A549 (cell line): ENCODE measurements around the gene SMIM20. TPM values are rescaled to one million over a fixed set of nuclear protein-coding genes. Genes with fewer than 3 reads are reported as not detected.

ENCODE experiments used
- ATAC-seq, 2 experiments: fragments of 200-7000 bp in 1 of 2; fragments of >200 bp in 1 of 2; cut with Nextera tagmentation in 1 of 2; cut with Tn5 transposase in 1 of 2; 3 replicates each; pipeline versions ENCODE4 v1.8.0 to v1.9.1; 2018 to 2020; ENCODE audit warnings: mild to moderate bottlenecking in 1 of 2, moderate library complexity in 1 of 2
- CTCF ChIA-PET: fragments of 300-600 bp; sonication (Branson Sonifier 250); formaldehyde crosslinking; extraction: SDS; loops from one replicate; lab custom pipeline; 2021; ENCODE audit warnings: antibody characterized with exemption, inconsistent platforms; lab: Yijun Ruan, JAX
- POLR2A ChIA-PET: fragments of 350-600 bp; formaldehyde crosslinking; extraction: SDS; loops from one replicate; lab custom pipeline; 2021; ENCODE audit warnings: antibody characterized with exemption, inconsistent platforms; lab: Yijun Ruan, JAX
- DNase-seq, 2 experiments: peaks; one replicate each; pipeline versions ENCODE4 v3.0.0 to v3.0.0-alpha.2; 2011 to 2016; ENCODE audit warnings: low read depth in 1 of 2, low spot score in 1 of 2
- FAIRE-seq: peaks from 2 replicates; lab custom pipeline; 2011; peaks lifted over from hg19 to GRCh38; lab: Jason Lieb, UNC
- H3K27ac ChIP-seq, 2 experiments: fragments of >200 bp; sonication (Bioruptor Twin); formaldehyde crosslinking; 3 replicates each; pipeline ENCODE4 v1.5.1; 2016 to 2017
- H3K4me1 ChIP-seq: fragments of >200 bp; sonication (Bioruptor Twin); formaldehyde crosslinking; 3 replicates; pipeline ENCODE4 v1.6.1; 2016
- H3K4me2 ChIP-seq: fragments of >200 bp; sonication (Bioruptor Twin); formaldehyde crosslinking; 3 replicates; pipeline ENCODE4 v1.6.1; 2016
- H3K4me3 ChIP-seq: fragments of >200 bp; sonication (Bioruptor Twin); formaldehyde crosslinking; 3 replicates; pipeline ENCODE4 v1.5.1; 2016
- H3K9me3 ChIP-seq: fragments of >200 bp; sonication (Bioruptor Twin); formaldehyde crosslinking; 3 replicates; pipeline ENCODE4 v1.6.1; 2016
- CBX2 ChIP-seq: fragments of 200-600 bp; sonication (generic); IDR thresholded peaks from 2 replicates; pipeline ENCODE4 v1.6.1; 2016; ENCODE audit warnings: low read depth, mild to moderate bottlenecking, borderline replicate concordance
- CEBPB ChIP-seq, 2 experiments: fragments of >200 bp in 1 of 2; sonication (Bioruptor Twin) in 1 of 2; formaldehyde crosslinking in 1 of 2; IDR thresholded peaks; 2 replicates each; pipeline ENCODE4 v1.6.1; 2012 to 2016
- CHD2 ChIP-seq: fragments of 150-350 bp; IDR thresholded peaks from 2 replicates; pipeline ENCODE4 v1.6.1; 2014; ENCODE audit warnings: low read length; ENCODE audit not compliant: partially characterized antibody
- EP300 ChIP-seq, 2 experiments: fragments of >200 bp; sonication (Bioruptor Twin); formaldehyde crosslinking; IDR thresholded peaks; 2 replicates in 1 of 2; 3 replicates in 1 of 2; pipeline ENCODE4 v1.6.1; 2016 to 2017
- ESRRA ChIP-seq: fragments of 150-350 bp; IDR thresholded peaks from 2 replicates; pipeline ENCODE4 v1.6.1; 2014; ENCODE audit warnings: mild to moderate bottlenecking, low read length, borderline replicate concordance
- FOSL2 ChIP-seq, 2 experiments: fragments of 450-650 bp in 1 of 2; fragments of >200 bp in 1 of 2; sonication (Bioruptor Twin) in 1 of 2; formaldehyde crosslinking; IDR thresholded peaks; 2 replicates each; pipeline versions ENCODE4 v1.5.0 to v1.6.1; 2016 to 2020; ENCODE audit warnings: mild to moderate bottlenecking in 1 of 2, moderate library complexity in 1 of 2
- FOXS1 ChIP-seq: fragments of 250-450 bp; sonication (Bioruptor Pico); IDR thresholded peaks from 2 replicates; pipeline ENCODE4 v1.5.0; 2020; ENCODE audit warnings: mild to moderate bottlenecking, moderate library complexity
- GATA3 ChIP-seq: IDR thresholded peaks from 2 replicates; pipeline ENCODE4 v1.6.1; 2012; ENCODE audit warnings: borderline replicate concordance
- HEYL ChIP-seq: fragments of 250-450 bp; sonication (Bioruptor Pico); IDR thresholded peaks from 2 replicates; pipeline ENCODE4 v1.8.0; 2021; ENCODE audit warnings: mild to moderate bottlenecking, moderate library complexity
- HOXA7 ChIP-seq: fragments of 250-450 bp; sonication (Bioruptor Pico); IDR thresholded peaks from 2 replicates; pipeline ENCODE4 v1.5.0; 2020; ENCODE audit warnings: mild to moderate bottlenecking, moderate library complexity
- HOXB13 ChIP-seq: fragments of 250-450 bp; sonication (Bioruptor Pico); IDR thresholded peaks from 2 replicates; pipeline ENCODE4 v1.5.0; 2020; ENCODE audit warnings: low read depth, mild to moderate bottlenecking, moderate library complexity
- HOXB5 ChIP-seq: fragments of 250-450 bp; sonication (Bioruptor Pico); IDR thresholded peaks from 2 replicates; pipeline ENCODE4 v1.5.0; 2020; ENCODE audit warnings: mild to moderate bottlenecking, moderate library complexity
- MAZ ChIP-seq: fragments of 150-350 bp; IDR thresholded peaks from 2 replicates; pipeline ENCODE4 v1.6.1; 2014; ENCODE audit warnings: antibody characterized with exemption, low read depth, low read length, borderline replicate concordance
- POLR2A ChIP-seq: IDR thresholded peaks from 2 replicates; pipeline ENCODE4 v1.6.1; 2012; ENCODE audit warnings: mild to moderate bottlenecking, low read length
- RARB ChIP-seq: fragments of 250-450 bp; sonication (Bioruptor Pico); IDR thresholded peaks from 2 replicates; pipeline ENCODE4 v1.8.0; 2021; ENCODE audit warnings: mild to moderate bottlenecking, moderate library complexity
- SREBF2 ChIP-seq: fragments of 450-650 bp; IDR thresholded peaks from 2 replicates; pipeline ENCODE4 v1.6.1; 2014; ENCODE audit warnings: mild to moderate bottlenecking, moderate library complexity
- TP53 ChIP-seq: fragments of 250-450 bp; sonication (Bioruptor Pico); IDR thresholded peaks from 2 replicates; pipeline ENCODE4 v1.5.0; 2021; ENCODE audit warnings: mild to moderate bottlenecking, moderate library complexity
- ZC3H11A ChIP-seq: fragments of 450-650 bp; IDR thresholded peaks from 2 replicates; pipeline ENCODE4 v1.6.1; 2014; ENCODE audit warnings: antibody characterized with exemption, mild to moderate bottlenecking
- ZNF302 ChIP-seq: fragments of 250-450 bp; sonication (Bioruptor Pico); IDR thresholded peaks from 2 replicates; pipeline ENCODE4 v1.9.0; 2021; ENCODE audit warnings: inconsistent platforms, mild to moderate bottlenecking, moderate library complexity
- ZSCAN20 ChIP-seq: fragments of 250-450 bp; sonication (Bioruptor Pico); IDR thresholded peaks from 2 replicates; pipeline ENCODE4 v1.8.0; 2022; ENCODE audit warnings: mild to moderate bottlenecking, moderate library complexity
- WGBS: methylation state at CpG from one replicate; pipeline ENCODE4 v1.1.6; 2017; ENCODE audit errors: missing lambda C conversion rate; 5-methylcytosine and 5-hydroxymethylcytosine counted together
- polyA plus RNA-seq, 4 experiments: library from polyadenylated mRNA; depleted of rRNA in 3 of 4; stranded (reverse); fragments of >200 nt; fragmentation: RNase III in 1 of 4; extraction: RNeasy Plus Mini Kit Qiagen cat#74134 plus additional on column Dnase treatment in 1 of 4; gene quantifications; 2 replicates in 3 of 4; 3 replicates in 1 of 4; pipeline ENCODE4 v1.2.3, GENCODE V29; 2011 to 2017
- TF ChIP-seq, protein P1 (sequence below): fragments of 450-650 bp; IDR thresholded peaks from 2 replicates; pipeline ENCODE4 v1.6.1; 2014; ENCODE audit warnings: antibody characterized with exemption
- TF ChIP-seq, protein P2 (sequence below): fragments of 150-350 bp; IDR thresholded peaks from 2 replicates; pipeline ENCODE4 v1.6.1; 2014; ENCODE audit warnings: low read depth, mild to moderate bottlenecking, low read length
- TF ChIP-seq, protein P3 (sequence below): fragments of 250-450 bp; sonication (Bioruptor Pico); IDR thresholded peaks from 2 replicates; pipeline ENCODE4 v1.5.0; 2020; ENCODE audit warnings: low read depth, mild to moderate bottlenecking, moderate library complexity
- TF ChIP-seq, protein P4 (sequence below): IDR thresholded peaks from 2 replicates; pipeline ENCODE4 v1.6.1; 2012

The SMIM20 gene
- polyA plus RNA-seq, 2 of the 4 experiments (the other 2 are of a cell fraction), result 32.9 to 50.5 TPM

DNA sequence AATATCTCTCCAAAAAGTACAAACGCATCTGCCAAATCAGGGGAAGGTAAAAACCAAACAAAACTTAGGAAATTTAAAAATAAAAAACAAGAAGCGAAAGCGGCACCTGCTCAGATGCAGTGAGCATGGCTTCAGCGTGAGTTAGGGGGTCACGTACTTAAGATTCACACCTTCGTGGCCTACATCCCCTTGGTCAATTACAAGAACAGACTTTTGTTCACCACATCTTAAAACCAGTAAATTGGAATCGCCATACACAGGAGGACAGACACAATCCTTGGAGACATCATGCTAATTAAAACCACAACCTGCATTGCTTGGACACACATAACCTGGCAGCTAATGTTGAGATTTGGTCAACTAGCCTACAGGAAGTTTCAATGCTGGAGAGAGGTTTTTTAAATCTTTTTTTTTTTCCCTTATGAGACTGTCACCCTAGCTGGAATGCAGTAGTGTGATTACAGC is 38.7 kb upstream of the SMIM20 start:
- POLR2A ChIA-PET, result no interaction called here
- CTCF ChIA-PET, result no interaction called here
- DNase-seq (no peak), ATAC-seq (no peak), FAIRE-seq (no peak)
- H3K4me1 ChIP-seq, result no peaks in the 10 kb centered on the region
- no peak overlapping the region for H3K4me3 ChIP-seq
- 84% methylated on average over 7 of the region's 7 CpGs for WGBS
- no peaks in the 10 kb centered on the region for H3K9me3 ChIP-seq
- H3K27ac ChIP-seq, result no peak overlapping the region
- TF ChIP-seq, protein P1, sequence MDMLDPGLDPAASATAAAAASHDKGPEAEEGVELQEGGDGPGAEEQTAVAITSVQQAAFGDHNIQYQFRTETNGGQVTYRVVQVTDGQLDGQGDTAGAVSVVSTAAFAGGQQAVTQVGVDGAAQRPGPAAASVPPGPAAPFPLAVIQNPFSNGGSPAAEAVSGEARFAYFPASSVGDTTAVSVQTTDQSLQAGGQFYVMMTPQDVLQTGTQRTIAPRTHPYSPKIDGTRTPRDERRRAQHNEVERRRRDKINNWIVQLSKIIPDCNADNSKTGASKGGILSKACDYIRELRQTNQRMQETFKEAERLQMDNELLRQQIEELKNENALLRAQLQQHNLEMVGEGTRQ, result no peak
- TF ChIP-seq TP53 (CRISPR knock-in tag), result no peak
- no peak for TF ChIP-seq ESRRA
- TF ChIP-seq ZSCAN20, result no peak
- TF ChIP-seq HOXB13 (CRISPR knock-in tag), result no peak
- TF ChIP-seq SREBF2, result no peak
- TF ChIP-seq EP300 (IDR thresholded peaks at IDR 0.05), result no peak
- no peak for TF ChIP-seq MAZ
- TF ChIP-seq ZNF302 (CRISPR knock-in tag), result no peak
- TF ChIP-seq FOSL2 (IDR thresholded peaks at IDR 0.05), result no peak
- TF ChIP-seq FOSL2 (CRISPR knock-in tag; IDR thresholded peaks at IDR 0.05), result no peak
- TF ChIP-seq HOXB5 (CRISPR knock-in tag), result no peak
- no peak for TF ChIP-seq FOXS1 (CRISPR knock-in tag)
- TF ChIP-seq CEBPB (IDR thresholded peaks at IDR 0.05), result no peak
- no peak for TF ChIP-seq HOXA7 (CRISPR knock-in tag)
- no peak for TF ChIP-seq POLR2A
- no peak for TF ChIP-seq RARB (CRISPR knock-in tag)
- no peak for TF ChIP-seq GATA3
- TF ChIP-seq ZC3H11A, result no peak
- TF ChIP-seq HEYL (CRISPR knock-in tag), result no peak
- no peak for TF ChIP-seq CHD2
- no peak overlapping the region for H3K4me2 ChIP-seq

DNA sequence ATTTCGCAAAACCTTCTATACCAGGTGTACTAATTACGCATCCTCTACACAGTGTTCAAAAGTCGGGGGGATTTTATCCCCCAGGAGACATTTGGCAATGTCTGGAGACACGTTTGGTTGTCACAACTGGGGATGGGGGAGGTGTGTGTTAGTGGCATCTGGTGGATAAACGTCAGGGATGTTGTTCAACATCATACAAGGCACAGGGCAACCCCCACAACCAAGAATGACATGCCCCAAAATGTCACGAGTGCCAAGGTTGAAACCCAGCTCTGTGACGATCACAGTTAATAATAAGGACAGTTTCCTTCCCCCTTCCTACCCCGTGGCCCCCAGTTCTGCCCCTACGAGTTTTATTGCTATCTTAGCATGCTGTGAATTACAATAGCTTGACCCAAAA is 35.3 kb upstream of the SMIM20 start:
- Histone ChIP-seq H3K4me3 (no peak overlapping the region), H3K9me3 (no peaks in the 10 kb centered on the region), H3K4me1 (no peaks in the 10 kb centered on the region), H3K4me2 (no peak overlapping the region), H3K27ac (no peak overlapping the region)
- TF ChIP-seq, protein P2, sequence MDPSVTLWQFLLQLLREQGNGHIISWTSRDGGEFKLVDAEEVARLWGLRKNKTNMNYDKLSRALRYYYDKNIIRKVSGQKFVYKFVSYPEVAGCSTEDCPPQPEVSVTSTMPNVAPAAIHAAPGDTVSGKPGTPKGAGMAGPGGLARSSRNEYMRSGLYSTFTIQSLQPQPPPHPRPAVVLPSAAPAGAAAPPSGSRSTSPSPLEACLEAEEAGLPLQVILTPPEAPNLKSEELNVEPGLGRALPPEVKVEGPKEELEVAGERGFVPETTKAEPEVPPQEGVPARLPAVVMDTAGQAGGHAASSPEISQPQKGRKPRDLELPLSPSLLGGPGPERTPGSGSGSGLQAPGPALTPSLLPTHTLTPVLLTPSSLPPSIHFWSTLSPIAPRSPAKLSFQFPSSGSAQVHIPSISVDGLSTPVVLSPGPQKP, result no peak
- TF ChIP-seq, protein P3, sequence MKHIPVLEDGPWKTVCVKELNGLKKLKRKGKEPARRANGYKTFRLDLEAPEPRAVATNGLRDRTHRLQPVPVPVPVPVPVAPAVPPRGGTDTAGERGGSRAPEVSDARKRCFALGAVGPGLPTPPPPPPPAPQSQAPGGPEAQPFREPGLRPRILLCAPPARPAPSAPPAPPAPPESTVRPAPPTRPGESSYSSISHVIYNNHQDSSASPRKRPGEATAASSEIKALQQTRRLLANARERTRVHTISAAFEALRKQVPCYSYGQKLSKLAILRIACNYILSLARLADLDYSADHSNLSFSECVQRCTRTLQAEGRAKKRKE (CRISPR knock-in tag), result no peak
- TF ChIP-seq CBX2, result no peak
- TF ChIP-seq, protein P4, sequence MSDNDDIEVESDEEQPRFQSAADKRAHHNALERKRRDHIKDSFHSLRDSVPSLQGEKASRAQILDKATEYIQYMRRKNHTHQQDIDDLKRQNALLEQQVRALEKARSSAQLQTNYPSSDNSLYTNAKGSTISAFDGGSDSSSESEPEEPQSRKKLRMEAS, result no peak
- TF ChIP-seq, protein P1, result no peak
- no peak for TF ChIP-seq MAZ
- TF ChIP-seq ZSCAN20, result no peak
- no peak for TF ChIP-seq HEYL (CRISPR knock-in tag)
- no peak for TF ChIP-seq GATA3
- TF ChIP-seq RARB (CRISPR knock-in tag), result no peak
- no peak for TF ChIP-seq TP53 (CRISPR knock-in tag)
- ChIA-PET POLR2A (no interaction called here), CTCF (interaction anchor here (2.4 kb wide), 1 partner anchor 10 kb away, joined by 6 read pairs; no protein-coding TSS in a partner anchor)
- DNase-seq (no peak), FAIRE-seq (no peak), ATAC-seq (no peak)
- WGBS, result 43% methylated on average over 9 of the region's 9 CpGs
